ENCODE results near the gene AXIN1. TPM values are rescaled to one million over a fixed set of nuclear protein-coding genes. Genes with fewer than 3 reads are reported as not detected.
A peak's percentile ranks its signal among the peaks of the same experiment; 100 is the strongest.

The AXIN1 gene
- total and polyA plus RNA-seq, 9 of the 15 experiments (the other 6 are each of a cell fraction or from before 2014, with no cell fraction given): 0.42 to 58.0 (median 25.9) TPM

- TF ChIP-seq FOXO4 (CRISPR knock-in tag; IDR thresholded peaks at IDR 0.05) (no peak), PTBP1 (IDR thresholded peaks at IDR 0.05; ENCODE audit: low read depth, low read length) (no peak)
Observed at GRCh38 chr16:247027-247426, 105.5 kb downstream of the AXIN1 start (continued).

GRCh38 chr16:245105-245504, 107.4 kb downstream of the AXIN1 start:
- 75% methylated on average over 9 of the region's 9 CpGs for WGBS (ENCODE audit: insufficient coverage, low coverage, missing lambda C conversion rate)
- FAIRE-seq: peak; percentile 11
- H4K20me1 ChIP-seq (replicated peaks; ENCODE audit: control insufficient read depth, insufficient read depth, low read length): no peaks in the 10 kb centered on the region
- in situ Hi-C loops (cut with MboI) (no loop called here), intact Hi-C loops (cut with micrococcal nuclease) (no loop called here)
- no peak overlapping the region for H3K4me2 ChIP-seq (ENCODE audit: insufficient read depth, low read length)
- H3K27me3 ChIP-seq (ENCODE audit: control insufficient read depth in 2 of 2, insufficient read depth in 2 of 2, low read length in 2 of 2): no peaks in the 10 kb centered on the region
- CTCF ChIA-PET (ENCODE audit: low intra/inter-chr PET ratio): no interaction called here
- no peak overlapping the region for H3K4me3 ChIP-seq
- H3K4me1 ChIP-seq (replicated peaks in 1 of 2; ENCODE audit: control insufficient read depth in 2 of 2, insufficient read depth in 2 of 2, low read length in 2 of 2): peaks cover 15 to 32% of the 10 kb centered on the region in 2 experiments
- no peaks in the 10 kb centered on the region for H3K36me3 ChIP-seq (ENCODE audit: control insufficient read depth, insufficient read depth, low read length)
- no peaks in the 10 kb centered on the region for H3K9me1 ChIP-seq (ENCODE audit: control insufficient read depth, insufficient read depth, low read length)
- TF ChIP-seq ZNF121 (CRISPR knock-in tag; conservative IDR thresholded peaks at IDR 0.05) (peak; percentile 92), RBM17 (IDR thresholded peaks at IDR 0.05; ENCODE audit: borderline replicate concordance, low read depth, low read length) (no peak)
- peak overlapping the region; percentile 51; the same call in 2 of the 3 replicates for H3K27ac ChIP-seq (ENCODE audit: extremely low read depth, low read depth, low read length)
- no TSS peak for BruUV-seq (replicated peaks)
- H3K9me3 ChIP-seq (replicated peaks; ENCODE audit: control insufficient read depth, insufficient read depth, low read depth, low read length): no peaks in the 10 kb centered on the region
- POLR2A ChIA-PET: interaction anchor here (0.8 to 3.7 kb wide), 3 partner anchors 9 to 13 kb away, joined by 3 to 14 read pairs (median 4); no protein-coding TSS in a partner anchor
- ATAC-seq: peak; percentile 48
- peak in 2 of 4 experiments; percentile 3 to 4 for DNase-seq (ENCODE audit: extremely low read depth in 1 of 4, low spot score in 3 of 4)
- peaks cover 27% of the 10 kb centered on the region for H3K79me2 ChIP-seq (ENCODE audit: control insufficient read depth, insufficient read depth, low read length)
- peak overlapping the region in 1 of 2 experiments; percentile 79; a peak in 3 of 4 replicates for H3K9ac ChIP-seq (ENCODE audit: insufficient read depth in 1 of 2, low read depth in 2 of 2, low read length in 2 of 2)
- H2AFZ ChIP-seq (ENCODE audit: low read depth, low read length): peak overlapping the region; percentile 45

All from K562 (cell line).